Fibroblast of the aortic adventitia (primary cell): ENCODE data around the gene SPACA7. TPM values are rescaled to one million over a fixed set of nuclear protein-coding genes. Genes with fewer than 3 reads are reported as not detected.

Source experiments
- DNase-seq: peaks from one replicate; pipeline ENCODE4 v3.0.0-alpha.2; 2010; ENCODE audit warnings: low read depth
- H3K4me3 ChIP-seq: 2 replicates; pipeline ENCODE4 v1.5.1; 2011; ENCODE audit warnings: low read depth, mild to moderate bottlenecking, control low read depth, low read length, moderate library complexity
- total RNA-seq: library from RNA; depleted of rRNA; stranded (reverse); fragments of >200 nt; gene quantifications from 2 replicates; pipeline ENCODE4 v1.2.3, GENCODE V29; 2012; ENCODE audit warnings: low replicate concordance
- TF ChIP-seq, protein P1 (sequence below): IDR thresholded peaks from 2 replicates; pipeline ENCODE4 v1.5.1; 2011; ENCODE audit warnings: mild to moderate bottlenecking, low read length, control low read depth, inconsistent platforms; ENCODE audit not compliant: insufficient read depth

Gene SPACA7
- total RNA-seq, 1 donor, result not detected

DNA sequence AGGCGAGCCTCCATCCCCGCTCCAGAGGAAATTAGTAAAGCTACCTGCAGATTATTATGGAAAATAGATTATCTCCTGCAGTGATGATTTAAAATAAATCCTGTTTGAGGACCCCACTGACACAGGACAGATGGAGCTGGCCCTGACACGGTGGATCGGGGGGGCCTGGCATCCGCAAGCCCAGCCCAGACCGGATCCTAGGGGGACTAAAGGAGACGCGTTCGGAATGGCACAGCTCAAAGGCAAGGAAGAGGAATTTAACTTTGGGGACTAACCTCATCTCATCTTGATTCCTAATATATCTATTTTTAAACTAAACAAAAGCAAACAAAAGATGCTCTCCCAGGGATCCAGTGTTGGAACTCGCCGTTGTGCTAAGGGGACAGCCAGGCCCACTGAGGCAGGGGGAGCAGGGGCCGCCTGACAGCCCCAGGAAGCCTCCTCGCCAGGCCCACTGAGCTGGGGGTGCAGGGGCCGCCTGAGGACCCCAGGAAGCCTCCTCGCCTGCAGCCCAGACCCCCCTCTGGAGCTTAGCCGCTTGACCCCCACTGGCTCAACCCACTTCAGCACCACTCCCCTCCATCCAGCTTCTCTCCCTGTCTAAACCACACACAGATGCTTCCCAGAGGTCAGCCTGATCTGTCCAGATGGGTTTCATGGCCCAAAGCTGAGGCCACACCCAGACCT lies 78.6 kb downstream of the SPACA7 start:
- TF ChIP-seq, protein P1, sequence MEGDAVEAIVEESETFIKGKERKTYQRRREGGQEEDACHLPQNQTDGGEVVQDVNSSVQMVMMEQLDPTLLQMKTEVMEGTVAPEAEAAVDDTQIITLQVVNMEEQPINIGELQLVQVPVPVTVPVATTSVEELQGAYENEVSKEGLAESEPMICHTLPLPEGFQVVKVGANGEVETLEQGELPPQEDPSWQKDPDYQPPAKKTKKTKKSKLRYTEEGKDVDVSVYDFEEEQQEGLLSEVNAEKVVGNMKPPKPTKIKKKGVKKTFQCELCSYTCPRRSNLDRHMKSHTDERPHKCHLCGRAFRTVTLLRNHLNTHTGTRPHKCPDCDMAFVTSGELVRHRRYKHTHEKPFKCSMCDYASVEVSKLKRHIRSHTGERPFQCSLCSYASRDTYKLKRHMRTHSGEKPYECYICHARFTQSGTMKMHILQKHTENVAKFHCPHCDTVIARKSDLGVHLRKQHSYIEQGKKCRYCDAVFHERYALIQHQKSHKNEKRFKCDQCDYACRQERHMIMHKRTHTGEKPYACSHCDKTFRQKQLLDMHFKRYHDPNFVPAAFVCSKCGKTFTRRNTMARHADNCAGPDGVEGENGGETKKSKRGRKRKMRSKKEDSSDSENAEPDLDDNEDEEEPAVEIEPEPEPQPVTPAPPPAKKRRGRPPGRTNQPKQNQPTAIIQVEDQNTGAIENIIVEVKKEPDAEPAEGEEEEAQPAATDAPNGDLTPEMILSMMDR, result no peak
- no peak for DNase-seq
- H3K4me3 ChIP-seq, result no peak overlapping the region

GRCh38 chr13:112455476-112456059 lies 79.4 kb downstream of the SPACA7 start:
- TF ChIP-seq, protein P1, result no peak
- DNase-seq, result no peak
- no peak overlapping the region for H3K4me3 ChIP-seq

DNA sequence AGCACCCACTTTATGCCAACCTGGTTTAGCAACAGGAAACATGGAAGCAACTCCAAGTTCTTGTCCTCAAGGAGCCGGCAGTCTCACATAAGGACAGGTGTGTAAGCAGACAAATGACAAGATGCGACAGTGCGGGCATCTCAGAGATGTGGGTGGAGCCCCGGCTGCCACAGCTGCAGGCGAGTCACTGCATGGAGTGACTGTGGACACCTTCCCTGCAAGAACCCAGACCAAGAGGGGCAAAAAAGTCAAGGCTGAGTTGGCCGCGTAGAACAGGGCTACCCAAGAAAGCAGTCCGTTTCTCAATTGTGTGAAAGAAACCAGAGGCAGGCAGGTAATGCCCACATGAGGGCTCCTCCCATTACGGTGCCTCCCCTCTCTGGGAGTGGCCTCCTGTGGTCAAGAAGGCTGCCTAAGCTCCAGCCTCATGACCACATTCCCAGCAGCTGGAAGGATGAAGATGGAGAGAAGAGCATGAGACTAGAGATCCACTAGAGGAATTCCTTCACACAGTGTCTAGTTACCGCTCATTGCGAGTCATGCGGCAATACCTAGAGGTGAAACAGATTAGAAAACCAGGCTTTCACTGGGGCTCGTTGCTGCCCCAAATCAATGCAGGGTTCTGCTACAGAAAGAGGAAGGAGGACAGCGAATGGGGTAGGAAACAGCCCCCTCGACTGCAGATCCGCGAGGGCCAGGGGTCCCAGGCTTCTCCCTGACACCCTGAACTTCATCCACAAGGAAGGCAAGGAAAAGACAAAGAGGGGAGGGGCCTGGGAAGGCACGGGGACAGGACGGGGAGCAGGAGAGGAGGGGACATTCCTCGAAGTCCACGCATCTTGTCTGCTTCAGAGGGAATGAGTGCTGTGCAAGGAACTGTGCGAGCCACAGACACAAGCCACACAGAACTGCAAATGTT lies 80.2 kb downstream of the SPACA7 start:
- TF ChIP-seq, protein P1, result no peak
- DNase-seq, result no peak
- no peak overlapping the region for H3K4me3 ChIP-seq

- TF ChIP-seq, protein P1, result no peak
- no peak overlapping the region for H3K4me3 ChIP-seq
- no peak for DNase-seq
These were observed 80.9 kb downstream of the SPACA7 start for GRCh38 chr13:112457081-112457480.

DNA sequence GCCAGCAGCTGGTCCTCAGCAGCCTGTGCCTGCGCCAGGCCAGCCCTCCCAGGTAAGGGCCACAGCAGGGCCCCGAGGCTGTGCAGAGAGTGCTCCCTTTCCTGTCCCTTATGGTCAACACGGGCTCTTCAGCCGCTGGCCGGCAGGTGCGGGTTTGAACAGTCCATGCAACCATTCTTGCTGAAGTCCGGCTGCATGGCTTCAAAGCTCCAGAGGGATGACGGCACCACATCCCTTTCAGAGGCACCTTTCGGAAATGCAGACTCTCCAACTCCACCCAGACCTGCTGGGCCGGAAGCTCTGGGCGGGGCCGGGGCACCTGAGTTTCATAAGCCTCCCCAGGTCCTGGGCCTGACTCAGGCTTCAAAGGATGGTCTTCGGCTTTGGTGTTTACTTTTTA lies 81.3 kb downstream of the SPACA7 start:
- DNase-seq, result no peak
- H3K4me3 ChIP-seq, result no peak overlapping the region
- TF ChIP-seq, protein P1, result no peak

- H3K4me3 ChIP-seq, result no peak overlapping the region
- TF ChIP-seq, protein P1, result no peak
- DNase-seq, result no peak
These were observed 86.3 kb downstream of the SPACA7 start for GRCh38 chr13:112462408-112462807.
